ENCODE data around the gene SEMA4B.
"Not testable (repeated sequence)": the region's sequence is repeated elsewhere in the genome, so short reads cannot be mapped to it uniquely, and the experiment has no call there.

The SEMA4B gene

DNA sequence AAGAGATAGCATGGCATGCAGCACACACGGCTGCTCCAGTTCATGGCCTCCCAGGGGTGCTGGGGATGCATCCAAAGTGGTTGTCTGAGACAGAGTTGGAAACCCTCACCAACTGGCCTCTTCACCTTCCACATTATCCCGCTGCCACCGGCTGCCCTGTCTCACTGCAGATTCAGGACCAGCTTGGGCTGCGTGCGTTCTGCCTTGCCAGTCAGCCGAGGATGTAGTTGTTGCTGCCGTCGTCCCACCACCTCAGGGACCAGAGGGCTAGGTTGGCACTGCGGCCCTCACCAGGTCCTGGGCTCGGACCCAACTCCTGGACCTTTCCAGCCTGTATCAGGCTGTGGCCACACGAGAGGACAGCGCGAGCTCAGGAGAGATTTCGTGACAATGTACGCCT is 27.8 kb downstream of the SEMA4B start:
- no peak for DNase-seq

GRCh38 chr15:90230071-90230494 is 29.0 kb downstream of the SEMA4B start:
- DNase-seq, result no peak

DNA sequence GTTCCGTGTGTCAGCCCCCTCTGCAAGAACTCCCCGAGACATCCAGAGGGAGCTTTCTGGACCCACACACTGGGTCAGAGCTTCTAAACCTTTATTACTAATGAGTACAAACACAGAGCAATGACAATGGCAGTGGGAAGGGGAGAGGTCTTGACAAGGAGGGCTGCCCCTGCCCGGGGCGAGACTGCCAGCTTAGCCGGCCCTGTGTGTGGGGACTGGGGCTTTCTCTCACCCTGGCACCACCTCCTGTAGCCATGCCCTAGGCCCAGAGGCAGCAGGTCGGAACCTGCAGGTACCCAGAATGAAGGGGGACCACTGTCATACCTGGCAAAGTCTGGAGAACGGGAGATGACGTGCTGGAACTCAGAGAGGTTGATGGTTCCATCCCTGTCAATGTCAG is 29.5 kb downstream of the SEMA4B start:
- DNase-seq, result no peak

DNA sequence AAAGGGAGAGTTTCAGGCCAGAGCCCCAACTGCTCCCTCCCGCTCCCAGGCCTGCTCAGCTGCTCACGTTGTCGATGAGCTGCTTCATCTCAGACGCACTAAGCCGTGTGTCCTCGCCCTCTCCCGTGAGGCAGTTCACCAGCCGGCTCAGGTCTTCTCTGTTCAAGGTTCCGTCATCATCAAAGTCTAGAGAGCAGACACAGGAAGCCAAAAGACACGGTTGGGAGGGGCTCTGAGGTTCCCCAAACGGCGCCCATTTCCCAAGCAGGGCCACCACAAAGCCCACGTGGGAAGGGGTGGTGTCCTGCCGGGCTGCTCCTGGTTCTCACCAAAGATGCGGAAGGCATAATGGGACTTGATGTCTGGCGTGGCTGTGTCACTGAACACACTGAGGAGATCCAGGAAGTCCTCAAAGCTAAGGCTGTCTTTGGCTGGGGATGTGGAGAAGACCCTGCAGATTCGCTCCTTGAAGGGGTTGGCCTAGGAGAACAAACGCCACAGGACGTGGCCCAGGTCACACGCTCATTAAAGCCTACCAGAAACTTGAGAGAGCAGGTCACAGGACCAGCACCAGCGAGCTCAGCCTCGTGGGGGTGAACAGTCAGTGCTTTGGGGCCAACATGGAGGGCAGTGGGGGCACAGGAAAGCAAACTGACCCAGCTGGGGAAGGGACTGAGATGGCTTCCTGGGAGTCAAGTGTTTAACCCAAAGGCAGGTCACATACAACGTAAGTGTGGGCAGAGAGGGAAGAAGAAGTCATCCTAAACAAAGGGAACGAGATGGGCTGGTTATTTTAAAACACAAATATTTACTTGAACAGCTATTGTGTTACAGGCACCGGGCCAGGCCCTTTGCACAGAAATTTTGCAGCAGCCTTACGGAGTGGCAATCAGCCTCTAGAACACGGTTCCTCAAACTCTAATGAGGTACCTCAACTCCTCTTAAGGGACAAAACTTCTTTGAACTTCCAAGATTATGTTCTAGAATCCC is 30.2 kb downstream of the SEMA4B start:
- DNase-seq, result peak; percentile 72 to 78

DNA sequence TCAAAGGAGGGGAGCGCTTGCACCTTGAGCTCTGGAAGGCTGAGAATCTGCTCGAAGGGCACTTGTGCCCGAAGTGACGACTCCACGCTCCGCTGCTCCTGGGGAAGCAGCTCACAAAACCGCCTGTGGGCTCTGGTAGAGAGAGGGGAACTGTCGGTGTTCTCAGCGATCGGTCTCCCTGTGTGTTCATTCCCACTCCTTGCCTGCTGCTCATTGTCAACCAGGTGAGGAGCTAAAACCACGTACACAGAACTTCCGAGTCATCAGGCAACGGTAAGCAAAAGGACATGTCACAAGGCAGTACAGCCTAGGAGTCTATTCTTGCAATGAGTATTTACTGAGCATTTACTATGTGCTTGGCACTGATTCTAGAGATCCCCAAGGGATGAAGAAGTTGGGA is 31.1 kb downstream of the SEMA4B start:
- no peak for DNase-seq

DNA sequence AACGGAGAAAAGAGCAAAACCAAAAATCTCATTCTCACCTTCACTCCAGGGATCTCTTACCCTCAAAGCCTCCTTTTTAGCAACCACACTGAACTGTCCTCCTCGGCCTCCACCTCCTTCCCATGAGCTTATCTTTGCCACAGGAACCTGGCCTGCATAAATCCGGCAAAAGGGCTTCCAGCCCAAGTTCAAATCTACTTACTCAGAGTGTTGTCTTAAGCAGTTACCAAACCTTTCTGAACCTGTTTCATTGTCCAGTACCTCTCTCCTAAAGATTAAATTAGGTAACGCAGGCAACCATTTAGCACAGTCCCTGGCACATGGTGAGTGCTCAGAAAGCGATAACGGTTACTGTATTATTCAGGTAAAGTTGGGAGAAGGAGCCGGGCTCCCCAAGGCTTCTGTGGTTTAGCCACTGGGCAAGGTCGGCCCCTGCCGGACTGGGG is 31.8 kb downstream of the SEMA4B start:
- DNase-seq, result no peak

- DNase-seq, result peak; percentile 96 to 97
These were observed 32.4 kb downstream of the SEMA4B start, which contains the start of gene CIB1 for GRCh38 chr15:90233387-90234095. Gene CIB1 (minus strand): TSS chr15:90233941. CDS start chr15:90233885, 56 bp downstream.

- no peak for DNase-seq
These were observed 33.2 kb downstream of the SEMA4B start, which contains the start of gene GDPGP1 for GRCh38 chr15:90234096-90234988. Gene GDPGP1 (plus strand): TSS chr15:90234209. CDS start chr15:90240909, 6,700 bp downstream.

DNA sequence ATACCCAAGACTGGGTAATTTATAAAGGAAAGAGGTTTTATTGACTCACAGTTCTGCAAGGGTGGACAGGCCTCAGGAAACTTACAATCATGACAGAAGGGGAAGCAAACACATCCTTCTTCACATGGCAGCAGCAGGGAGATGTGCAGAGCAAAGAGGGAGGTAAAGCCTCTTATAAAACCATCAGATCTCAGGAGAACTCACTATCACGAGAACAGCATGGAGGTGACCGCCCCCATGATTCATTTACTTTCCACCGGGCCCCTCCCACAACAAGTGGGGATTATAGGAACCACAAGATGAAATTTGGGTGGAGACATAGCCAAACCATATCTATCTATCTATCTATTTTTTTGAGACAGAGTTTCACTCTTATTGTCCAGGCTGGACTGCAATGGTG is 38.2 kb downstream of the SEMA4B start:
- no peak for DNase-seq

DNA sequence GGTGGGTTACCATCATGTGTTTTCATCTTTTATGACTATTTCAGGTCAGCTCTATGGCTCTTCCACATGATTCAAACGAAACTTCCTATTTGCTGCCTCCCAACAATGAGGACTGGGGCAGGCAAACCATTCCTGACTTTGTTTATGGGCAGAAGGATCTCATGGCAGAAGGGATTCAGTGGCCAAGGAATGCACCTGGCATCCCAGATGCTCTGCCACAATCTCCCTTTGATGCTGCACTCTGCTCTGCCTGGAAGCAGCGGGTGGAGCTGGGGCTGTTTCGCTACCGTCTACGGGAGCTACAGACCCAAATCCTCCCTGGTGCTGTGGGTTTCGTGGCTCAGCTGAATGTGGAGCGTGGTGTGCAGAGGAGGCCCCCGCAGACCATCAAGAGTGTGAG is 39.7 kb downstream of the SEMA4B start:
- no peak for DNase-seq

- DNase-seq, result no peak
These were observed 40.4 kb downstream of the SEMA4B start for GRCh38 chr15:90241343-90242192.

DNA sequence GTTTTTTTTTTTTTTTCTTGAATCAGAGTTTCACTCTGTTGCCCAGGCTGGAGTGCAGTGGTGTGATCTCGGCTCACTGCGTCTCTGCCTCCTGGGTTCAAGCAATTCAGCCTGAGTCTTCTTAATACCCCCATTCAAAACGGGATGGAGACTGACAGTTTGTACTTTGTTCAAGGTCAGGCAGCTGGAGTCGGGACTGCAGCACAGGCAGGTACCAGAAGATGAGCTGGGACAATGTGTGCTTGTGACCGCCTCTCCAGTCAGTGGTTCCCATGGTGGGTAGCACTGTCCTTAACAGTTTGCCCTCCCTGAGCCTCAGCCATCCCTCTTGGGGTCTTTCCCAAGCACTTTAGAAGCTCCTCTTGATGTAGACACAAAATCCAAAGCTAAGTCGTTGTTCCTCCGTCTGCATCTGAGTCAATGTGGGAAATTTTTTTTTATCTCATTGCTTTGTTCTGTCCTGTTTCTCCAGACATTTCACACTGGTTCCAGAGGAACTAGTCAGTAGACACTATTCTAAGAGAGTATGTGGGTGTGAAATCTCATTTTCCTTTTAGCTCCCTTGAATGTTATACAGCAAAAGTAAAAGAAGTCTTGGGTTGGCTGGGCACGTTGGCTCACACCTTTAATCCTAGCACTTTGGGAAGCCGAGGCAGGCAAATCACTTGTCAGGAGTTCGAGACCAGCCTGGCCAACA is 43.0 kb downstream of the SEMA4B start:
- DNase-seq, result no peak

- DNase-seq, result no peak
These were observed 47.7 kb downstream of the SEMA4B start for GRCh38 chr15:90248789-90249202.

GRCh38 chr15:90249203-90249863 is 48.2 kb downstream of the SEMA4B start, which contains the start of gene TTLL13:
Gene TTLL13 (plus strand): TSS chr15:90249556. CDS start chr15:90250631, 1,075 bp downstream.
- peak; percentile 59 to 70 for DNase-seq

DNA sequence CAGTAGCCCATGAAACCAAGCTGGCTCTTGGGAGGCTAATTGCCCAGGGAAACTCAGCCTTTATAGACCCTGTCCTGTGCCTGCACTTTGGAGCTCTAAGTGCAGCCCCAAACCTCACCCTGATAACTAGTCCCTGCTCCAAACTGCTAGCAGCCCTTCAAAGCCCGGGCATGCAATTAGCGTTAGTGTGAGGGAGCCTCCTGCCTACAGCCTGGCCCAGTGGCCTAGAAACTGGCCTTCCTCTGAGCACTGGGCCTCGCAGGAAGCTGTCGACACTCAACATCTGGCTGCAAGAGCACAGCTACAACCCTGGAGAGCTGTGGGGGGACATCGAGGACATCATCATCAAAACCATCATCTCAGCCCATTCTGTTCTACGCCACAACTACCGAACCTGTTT is 56.6 kb downstream of the SEMA4B start:
- DNase-seq, result no peak

GRCh38 chr15:90259524-90259923 is 58.4 kb downstream of the SEMA4B start:
- no peak for DNase-seq

DNA sequence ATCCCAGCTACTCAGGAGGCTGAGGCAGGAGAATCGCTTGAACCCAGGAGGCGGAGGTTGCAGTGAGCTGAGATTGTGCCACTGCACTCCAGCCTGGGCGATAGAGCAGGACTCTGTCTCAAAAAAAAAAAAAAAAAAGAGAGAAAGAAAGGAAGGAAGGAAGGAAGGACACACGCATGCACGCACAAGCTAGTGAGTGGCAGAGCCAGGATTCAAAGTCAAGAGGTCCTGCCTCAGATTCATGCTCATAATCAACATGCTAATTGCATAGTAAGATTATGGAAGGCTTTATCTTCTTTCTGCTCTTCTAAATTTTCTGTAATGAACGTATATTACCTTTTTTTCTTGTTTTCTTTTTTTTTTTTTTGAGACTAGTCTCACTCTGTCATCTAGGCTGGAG is 59.6 kb downstream of the SEMA4B start:
- not testable (repeated sequence) for DNase-seq

- no peak for DNase-seq
These were observed 60.7 kb downstream of the SEMA4B start for GRCh38 chr15:90261811-90262210.

- no peak for DNase-seq
These were observed 61.3 kb downstream of the SEMA4B start for GRCh38 chr15:90262426-90262825.

DNA sequence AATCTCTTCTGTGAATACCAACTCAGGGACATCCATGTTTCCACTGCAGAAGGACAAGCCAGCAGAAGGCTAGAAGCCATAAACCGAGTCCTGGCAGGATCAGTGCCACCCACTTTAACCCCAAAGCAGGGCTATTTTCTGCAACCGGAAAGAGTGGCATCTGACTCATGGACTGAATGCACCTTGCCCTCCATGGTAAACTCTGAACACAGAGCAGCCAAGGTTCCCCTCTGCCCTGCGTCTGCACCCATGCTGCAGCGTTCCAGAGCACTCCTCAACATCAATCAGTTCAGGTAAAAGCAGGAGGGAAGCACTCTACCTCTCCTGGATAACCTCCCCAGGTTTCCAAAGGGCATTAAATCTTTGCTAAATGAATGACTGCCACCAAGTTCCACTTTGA is 63.5 kb downstream of the SEMA4B start:
- peak; percentile 8 to 20 for DNase-seq

Measured in activated CD4-positive, alpha-beta T cell treated with anti-CD3 and anti-CD28 coated beads for 4 hours (primary cell).